Right kidney (tissue), 1 donor: Measurements from ENCODE around the gene AGAP1.

Experiments used
- DNase-seq: peaks from one replicate; pipeline ENCODE4 v3.0.0-alpha.2; 2016

Gene AGAP1

DNA sequence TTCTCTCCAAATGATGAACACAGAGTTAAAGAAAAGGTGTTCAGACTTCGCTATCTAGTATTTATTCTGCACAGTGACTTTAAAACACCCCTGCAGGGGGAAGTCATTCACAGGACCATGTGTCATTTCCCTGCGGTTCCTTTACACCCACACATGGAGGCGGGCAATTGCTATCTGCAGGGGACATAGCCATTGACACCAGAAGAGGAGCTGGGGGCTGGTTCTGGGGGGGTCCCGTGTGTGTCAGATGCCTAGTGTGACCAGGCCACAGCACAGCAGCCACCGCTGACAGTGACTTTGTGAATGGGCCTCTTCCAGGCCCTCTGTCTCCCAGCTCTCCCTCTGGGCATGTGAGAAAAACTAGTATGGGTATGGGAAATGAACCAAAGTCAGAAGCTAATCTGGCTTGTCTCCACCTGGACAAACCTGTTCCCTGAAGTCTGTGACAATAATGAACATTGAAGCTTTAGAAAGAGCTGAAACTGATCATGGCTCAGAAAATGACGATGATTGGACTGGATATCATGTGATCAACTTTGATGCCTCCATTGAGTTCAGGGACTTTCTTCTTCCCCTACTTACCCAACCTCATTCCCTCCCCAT is 681.8 kb downstream of the AGAP1 start:
- no peak for DNase-seq

GRCh38 chr2:236176417-236176816 is 682.6 kb downstream of the AGAP1 start:
- DNase-seq = no peak

DNA sequence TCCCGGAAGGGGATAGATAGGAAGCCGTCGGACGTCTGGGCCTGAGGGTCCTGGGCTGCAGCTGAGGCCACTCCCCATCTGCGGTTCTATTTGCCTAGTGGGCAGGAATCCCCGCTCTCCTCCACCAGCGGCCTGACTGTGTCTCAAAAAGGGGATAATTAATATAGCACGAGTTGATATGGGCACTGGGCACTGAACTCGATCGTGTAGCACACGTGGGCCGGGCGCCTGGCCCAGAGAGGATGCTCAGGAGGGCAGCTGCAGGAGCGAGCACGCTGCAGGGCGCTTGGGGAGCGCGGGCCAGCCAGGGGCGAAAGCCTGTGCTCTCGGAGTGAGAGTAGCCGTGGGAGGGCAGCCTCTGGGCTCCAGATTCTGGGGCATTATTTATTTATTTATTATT is 683.1 kb downstream of the AGAP1 start:
- no peak for DNase-seq

DNA sequence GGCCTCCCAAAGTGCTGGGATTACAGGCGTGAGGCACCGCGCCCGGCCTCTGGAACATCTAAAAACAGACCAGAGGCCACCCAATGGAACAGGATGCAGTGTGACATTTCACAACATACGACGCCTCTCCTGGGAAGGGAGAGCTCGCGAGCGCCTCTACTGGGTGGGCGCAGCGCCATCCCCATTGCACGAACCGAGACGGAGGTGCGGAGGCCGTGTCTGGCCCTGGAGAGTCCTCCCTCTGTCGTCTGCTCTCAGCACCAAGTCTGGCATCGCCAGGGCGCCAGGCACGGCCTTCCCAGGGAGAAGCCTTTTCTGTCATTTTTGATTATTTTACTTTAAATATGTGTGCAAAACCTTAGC is 683.7 kb downstream of the AGAP1 start:
- DNase-seq = no peak

- peak; percentile 83 for DNase-seq
Observed at GRCh38 chr2:236177967-236178889, 684.4 kb downstream of the AGAP1 start.

DNA sequence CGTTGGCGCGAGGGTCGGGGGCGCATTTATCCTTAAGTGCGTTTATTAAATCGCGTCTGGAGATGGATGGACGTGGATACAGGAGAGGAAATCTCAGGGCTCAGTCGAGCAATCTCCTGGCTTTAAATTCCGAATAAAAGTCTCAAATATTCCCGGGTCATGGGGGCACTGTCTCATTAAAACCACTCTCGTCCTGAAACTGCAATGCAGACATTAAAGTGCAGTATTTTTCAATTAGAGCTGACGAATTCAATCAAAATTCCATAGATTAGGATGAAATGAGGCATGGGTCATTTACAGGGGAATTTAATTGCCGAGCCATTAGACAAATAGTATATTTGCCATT is 685.0 kb downstream of the AGAP1 start:
- DNase-seq = no peak

DNA sequence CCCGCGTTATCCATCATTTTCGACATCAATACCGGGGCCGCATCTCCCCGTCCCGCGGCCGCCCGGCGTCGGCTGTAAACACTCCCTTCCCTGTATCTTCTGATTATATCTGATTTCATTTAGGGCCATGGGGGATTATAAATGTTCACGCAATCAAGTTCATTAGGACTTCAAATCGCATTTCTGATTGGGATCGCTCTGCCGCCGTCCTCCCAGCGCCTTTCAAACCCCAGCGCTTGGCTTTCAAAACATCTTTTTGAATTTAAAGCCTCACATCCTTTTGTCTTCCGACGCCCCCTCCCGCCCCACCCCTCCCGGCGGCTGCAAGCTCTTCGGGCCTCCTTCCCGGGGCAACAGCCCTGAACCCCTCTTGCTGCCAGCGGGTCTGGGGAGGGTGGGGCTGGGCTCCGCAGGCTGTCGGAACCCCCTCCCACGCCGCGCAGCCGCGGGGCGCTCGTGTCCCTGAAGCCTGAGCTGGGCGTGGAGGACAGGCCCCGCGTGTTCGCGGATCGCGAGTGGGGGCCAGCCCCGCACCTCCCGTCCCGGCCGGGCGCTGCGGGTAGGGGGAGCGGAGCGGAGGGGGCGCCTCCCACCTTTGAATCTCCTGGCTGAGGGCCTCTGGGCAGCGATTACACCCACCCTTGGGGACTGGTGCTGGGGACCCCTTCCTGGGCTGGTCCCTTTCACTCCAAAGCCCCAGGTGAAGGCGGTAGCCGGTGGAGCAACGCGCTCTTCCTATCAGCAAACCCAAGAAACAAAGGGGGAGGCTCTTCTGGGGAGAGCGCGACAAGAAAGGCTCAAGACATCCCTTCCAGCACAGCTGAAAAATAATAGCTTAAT is 685.6 kb downstream of the AGAP1 start:
- peak; percentile 56 for DNase-seq

GRCh38 chr2:236180076-236180816 is 686.4 kb downstream of the AGAP1 start:
- DNase-seq = no peak

GRCh38 chr2:236180831-236181453 is 687.1 kb downstream of the AGAP1 start:
- DNase-seq = peak; percentile 41
